Thymus (tissue), 11 donors: ENCODE results near the gene MORC1. TPM values are rescaled to one million over a fixed set of nuclear protein-coding genes. Genes with fewer than 3 reads are reported as not detected.

Experiments used
- DNase-seq, 9 donors: peaks; one replicate each; pipeline ENCODE4 v3.0.0-alpha.2; 2013; ENCODE audit warnings: low spot score in 9 of 9, low read depth in 6 of 9, missing footprints in 1 of 9
- H3K27ac ChIP-seq, 2 donors: one replicate each; pipeline ENCODE4 v1.5.1; 2013; ENCODE audit warnings: control low read depth in 1 of 2, low read depth in 1 of 2, low read length in 1 of 2, mild to moderate bottlenecking in 1 of 2, moderate library complexity in 1 of 2
- H3K27me3 ChIP-seq, 2 donors: one replicate each; pipeline ENCODE4 v1.5.1; 2013; ENCODE audit warnings: low read length in 1 of 2; ENCODE audit not compliant: control insufficient read depth in 2 of 2, insufficient read depth in 1 of 2
- H3K36me3 ChIP-seq, 2 donors: one replicate each; pipeline ENCODE4 v1.5.1; 2013; ENCODE audit warnings: low read length in 1 of 2, mild to moderate bottlenecking in 1 of 2, moderate library complexity in 1 of 2; ENCODE audit not compliant: control insufficient read depth in 2 of 2, insufficient read depth in 2 of 2
- H3K4me1 ChIP-seq, 2 donors: one replicate each; pipeline ENCODE4 v1.5.1; 2013; ENCODE audit warnings: low read length in 2 of 2; ENCODE audit not compliant: control insufficient read depth in 2 of 2, insufficient read depth in 2 of 2
- H3K4me3 ChIP-seq, 2 donors: one replicate each; pipeline ENCODE4 v1.5.1; 2013; ENCODE audit warnings: low read length in 2 of 2, control low read depth in 1 of 2, mild to moderate bottlenecking in 1 of 2
- H3K9me3 ChIP-seq, 2 donors: one replicate each; pipeline ENCODE4 v1.5.1; 2013; ENCODE audit warnings: low read length in 1 of 2, mild to moderate bottlenecking in 1 of 2; ENCODE audit not compliant: control insufficient read depth in 2 of 2, insufficient read depth in 1 of 2
- WGBS: extraction: QIAGEN DNeasy Blood & Tissue Kit; methylation state at CpG from one replicate; pipeline ENCODE4 v1.1.7; 2013; 5-methylcytosine and 5-hydroxymethylcytosine counted together
- polyA plus RNA-seq: library from polyadenylated mRNA; stranded (reverse); fragments of 200-250 nt; gene quantifications from one replicate; pipeline ENCODE4 v1.2.3, GENCODE V29; 2013
- total RNA-seq: library from RNA; stranded (reverse); fragments of 120-200 nt; gene quantifications from one replicate; pipeline ENCODE4 v1.2.4, GENCODE V29; 2013
- donor health status: healthy.

The MORC1 gene
- total and polyA plus RNA-seq, 2 donors, result 0.05 to 0.27 TPM

DNA sequence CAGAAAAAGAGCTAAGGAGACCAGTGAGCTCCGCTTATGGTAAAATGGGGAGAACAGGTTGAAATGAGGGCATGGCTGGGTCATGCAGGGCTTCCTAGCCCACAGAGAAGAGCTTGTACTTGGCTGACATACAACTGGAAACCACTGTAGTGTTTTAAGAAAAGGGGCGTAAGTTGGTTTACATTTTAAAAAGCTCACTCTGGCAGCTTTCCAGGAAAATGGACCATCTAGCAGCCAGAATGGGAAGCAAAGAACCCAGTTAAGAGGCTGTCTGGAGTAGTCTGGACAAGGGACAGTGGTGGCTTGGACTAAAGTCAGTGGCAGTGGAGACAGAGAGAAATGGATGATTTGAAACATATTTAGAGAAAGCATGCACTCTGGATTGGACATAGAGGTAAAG, 1.9 kb downstream of the MORC1 start:
- H3K4me3 ChIP-seq, result no peak overlapping the region

GRCh38 chr3:109115451-109115850, 2.5 kb downstream of the MORC1 start:
- no peaks in the 10 kb centered on the region for H3K9me3 ChIP-seq
- no peaks in the 10 kb centered on the region for H3K4me1 ChIP-seq
- H3K27me3 ChIP-seq, result no peaks in the 10 kb centered on the region
- DNase-seq, result no peak
- no peak overlapping the region for H3K27ac ChIP-seq
- no peak overlapping the region for H3K4me3 ChIP-seq
- 92% methylated on average over 2 of the region's 2 CpGs for WGBS
- H3K36me3 ChIP-seq, result no peaks in the 10 kb centered on the region

More for the DNA sequence above, 1.9 kb downstream of the MORC1 start:
- Histone ChIP-seq H3K27me3 (no peaks in the 10 kb centered on the region), H3K36me3 (no peaks in the 10 kb centered on the region), H3K27ac (no peak overlapping the region), H3K4me1 (no peaks in the 10 kb centered on the region), H3K9me3 (no peaks in the 10 kb centered on the region)
- no peak for DNase-seq
- WGBS, result 98% methylated on average over 2 of the region's 2 CpGs

- Histone ChIP-seq H3K27me3 (no peaks in the 10 kb centered on the region), H3K4me1 (no peaks in the 10 kb centered on the region), H3K36me3 (no peaks in the 10 kb centered on the region), H3K4me3 (no peak overlapping the region), H3K27ac (no peak overlapping the region), H3K9me3 (no peaks in the 10 kb centered on the region)
- WGBS, result 95% methylated on average over 4 of the region's 4 CpGs
- DNase-seq, result no peak
These were observed 3.2 kb downstream of the MORC1 start for GRCh38 chr3:109114746-109115145.

- DNase-seq, result no peak
- H3K9me3 ChIP-seq, result no peaks in the 10 kb centered on the region
- 94% methylated on average over 4 of the region's 4 CpGs for WGBS
- no peaks in the 10 kb centered on the region for H3K27me3 ChIP-seq
- no peak overlapping the region for H3K4me3 ChIP-seq
- no peaks in the 10 kb centered on the region for H3K36me3 ChIP-seq
- H3K4me1 ChIP-seq, result no peaks in the 10 kb centered on the region
- no peak overlapping the region for H3K27ac ChIP-seq
These were observed 4.8 kb downstream of the MORC1 start for GRCh38 chr3:109112946-109113760.

- no peaks in the 10 kb centered on the region for H3K27me3 ChIP-seq
- no peak overlapping the region for H3K27ac ChIP-seq
- no peaks in the 10 kb centered on the region for H3K9me3 ChIP-seq
- H3K4me1 ChIP-seq, result no peaks in the 10 kb centered on the region
- H3K36me3 ChIP-seq, result no peaks in the 10 kb centered on the region
- no peak overlapping the region for H3K4me3 ChIP-seq
- 97% methylated on average over 4 of the region's 4 CpGs for WGBS
- no peak for DNase-seq
These were observed 8.4 kb downstream of the MORC1 start for GRCh38 chr3:109109574-109109973.

DNA sequence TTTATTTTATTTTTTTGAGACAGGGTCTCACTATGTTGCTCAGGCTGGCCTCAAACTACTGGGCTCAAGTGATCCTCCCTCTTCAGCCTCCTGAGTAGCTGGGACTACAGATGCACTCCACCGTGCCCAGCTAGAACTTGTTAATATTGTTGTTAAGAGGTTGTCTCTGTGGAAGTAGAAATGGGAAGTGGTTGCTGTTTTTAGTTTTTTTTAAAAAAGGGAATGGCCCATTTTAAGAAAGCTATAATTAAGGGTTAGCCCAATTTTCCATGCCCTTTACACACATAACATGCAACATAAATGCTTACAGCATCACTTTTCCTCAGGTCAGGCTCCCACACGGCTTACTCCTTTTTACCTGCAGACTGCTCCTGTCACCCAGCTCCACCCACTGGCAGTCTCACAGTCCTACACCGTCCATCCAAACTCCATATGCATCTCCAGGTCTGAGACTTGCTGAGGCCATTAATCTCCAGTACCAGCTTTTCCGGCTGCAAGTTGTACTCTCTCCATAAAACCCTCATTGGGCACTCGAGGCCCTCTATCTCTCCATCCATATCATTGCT, 19.8 kb downstream of the MORC1 start:
- Histone ChIP-seq H3K36me3 (no peaks in the 10 kb centered on the region), H3K9me3 (no peaks in the 10 kb centered on the region), H3K4me1 (no peaks in the 10 kb centered on the region), H3K4me3 (no peak overlapping the region), H3K27me3 (no peaks in the 10 kb centered on the region), H3K27ac (no peak overlapping the region)
- peak in 1 of 9 donors; percentile 7 for DNase-seq
- 88% methylated on average over 5 of the region's 5 CpGs for WGBS

- WGBS, result 100% methylated on average over 1 of the region's 1 CpG
These were observed 22.8 kb downstream of the MORC1 start for GRCh38 chr3:109095166-109095565.

GRCh38 chr3:109093561-109093960, 24.4 kb downstream of the MORC1 start:
- Histone ChIP-seq H3K27ac (no peak overlapping the region), H3K4me1 (no peaks in the 10 kb centered on the region), H3K9me3 (no peaks in the 10 kb centered on the region), H3K4me3 (no peak overlapping the region), H3K27me3 (no peaks in the 10 kb centered on the region), H3K36me3 (no peaks in the 10 kb centered on the region)
- no peak for DNase-seq

More at GRCh38 chr3:109095166-109095565, 22.8 kb downstream of the MORC1 start:
- no peak overlapping the region for H3K4me3 ChIP-seq
- H3K27ac ChIP-seq, result no peak overlapping the region
- no peaks in the 10 kb centered on the region for H3K36me3 ChIP-seq
- H3K27me3 ChIP-seq, result no peaks in the 10 kb centered on the region
- no peaks in the 10 kb centered on the region for H3K9me3 ChIP-seq
- DNase-seq, result no peak
- H3K4me1 ChIP-seq, result no peaks in the 10 kb centered on the region

- DNase-seq, result no peak
- no peaks in the 10 kb centered on the region for H3K27me3 ChIP-seq
- no peak overlapping the region for H3K4me3 ChIP-seq
- no peak overlapping the region for H3K27ac ChIP-seq
- H3K36me3 ChIP-seq, result no peaks in the 10 kb centered on the region
- 45% methylated on average over 2 of the region's 2 CpGs for WGBS
- H3K4me1 ChIP-seq, result no peaks in the 10 kb centered on the region
- H3K9me3 ChIP-seq, result no peaks in the 10 kb centered on the region
These were observed 26.1 kb downstream of the MORC1 start for GRCh38 chr3:109091846-109092245.
